GM12872 (cell line): ENCODE data around the gene PHEX.

ENCODE experiments used
- CTCF ChIP-seq: IDR thresholded peaks from 3 replicates; pipeline ENCODE4 v1.5.1; 2011; ENCODE audit warnings: low read depth, mild to moderate bottlenecking, low read length, moderate library complexity; ENCODE audit not compliant: insufficient read depth

Gene PHEX

GRCh38 chrX:22171287-22172060, 139.3 kb downstream of the PHEX start:
- TF ChIP-seq CTCF = no peak

- no peak for TF ChIP-seq CTCF
Observed at GRCh38 chrX:22173966-22174365, 141.8 kb downstream of the PHEX start.

- no peak for TF ChIP-seq CTCF
Observed at GRCh38 chrX:22177950-22178515, 145.9 kb downstream of the PHEX start.

GRCh38 chrX:22184096-22184495, 152.0 kb downstream of the PHEX start:
- TF ChIP-seq CTCF = no peak

- no peak for TF ChIP-seq CTCF
Observed at GRCh38 chrX:22186165-22186564, 154.0 kb downstream of the PHEX start.

- peak; percentile 65 for TF ChIP-seq CTCF
Observed at GRCh38 chrX:22192419-22193060, 160.4 kb downstream of the PHEX start.

GRCh38 chrX:22193851-22194659, 161.9 kb downstream of the PHEX start:
- no peak for TF ChIP-seq CTCF
